GM10266 (cell line): ENCODE data around the gene DSTN.

Source experiments
- DNase-seq: peaks from one replicate; pipeline ENCODE4 v3.0.0; 2012; ENCODE audit errors: extremely low spot score
- TF ChIP-seq, protein P1 (sequence below): IDR thresholded peaks from 2 replicates; pipeline ENCODE4 v1.5.1; 2012; ENCODE audit warnings: mild to moderate bottlenecking, low read depth; ENCODE audit not compliant: control insufficient read depth, insufficient read depth; ENCODE audit errors: missing control alignments

Gene DSTN

DNA sequence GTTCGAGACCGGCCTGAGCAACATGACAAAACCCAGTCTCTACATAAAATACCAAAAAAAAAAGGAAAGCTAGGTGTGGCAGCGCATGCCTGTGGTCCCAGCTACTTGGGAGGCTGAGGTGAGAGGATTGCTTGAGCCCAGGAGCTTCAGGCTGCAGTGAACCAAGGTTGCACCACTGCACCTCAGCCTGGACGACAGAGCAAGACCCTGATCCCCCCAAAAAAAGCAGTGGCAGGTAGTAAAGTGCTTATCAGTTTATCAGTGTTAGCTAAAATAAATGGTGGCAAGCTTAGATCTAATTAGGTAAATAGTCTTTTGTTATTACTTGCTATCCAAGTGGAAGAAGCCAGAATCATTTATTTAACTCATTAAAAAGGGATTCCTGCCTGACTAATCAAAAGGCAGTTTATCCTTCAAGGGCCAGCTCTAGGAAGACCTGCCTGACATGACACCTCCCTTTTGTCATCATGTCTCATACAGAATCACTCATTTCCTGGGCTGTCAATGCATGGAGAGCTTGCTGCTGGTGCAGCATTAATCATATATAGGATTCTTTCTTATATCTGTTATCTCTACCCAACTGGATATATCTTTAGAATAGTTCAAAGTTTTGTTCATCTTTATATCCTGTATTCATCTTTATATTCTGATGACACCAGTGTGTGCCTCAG, 9.6 kb downstream of the DSTN start:
- no peak for DNase-seq
- TF ChIP-seq, protein P1, sequence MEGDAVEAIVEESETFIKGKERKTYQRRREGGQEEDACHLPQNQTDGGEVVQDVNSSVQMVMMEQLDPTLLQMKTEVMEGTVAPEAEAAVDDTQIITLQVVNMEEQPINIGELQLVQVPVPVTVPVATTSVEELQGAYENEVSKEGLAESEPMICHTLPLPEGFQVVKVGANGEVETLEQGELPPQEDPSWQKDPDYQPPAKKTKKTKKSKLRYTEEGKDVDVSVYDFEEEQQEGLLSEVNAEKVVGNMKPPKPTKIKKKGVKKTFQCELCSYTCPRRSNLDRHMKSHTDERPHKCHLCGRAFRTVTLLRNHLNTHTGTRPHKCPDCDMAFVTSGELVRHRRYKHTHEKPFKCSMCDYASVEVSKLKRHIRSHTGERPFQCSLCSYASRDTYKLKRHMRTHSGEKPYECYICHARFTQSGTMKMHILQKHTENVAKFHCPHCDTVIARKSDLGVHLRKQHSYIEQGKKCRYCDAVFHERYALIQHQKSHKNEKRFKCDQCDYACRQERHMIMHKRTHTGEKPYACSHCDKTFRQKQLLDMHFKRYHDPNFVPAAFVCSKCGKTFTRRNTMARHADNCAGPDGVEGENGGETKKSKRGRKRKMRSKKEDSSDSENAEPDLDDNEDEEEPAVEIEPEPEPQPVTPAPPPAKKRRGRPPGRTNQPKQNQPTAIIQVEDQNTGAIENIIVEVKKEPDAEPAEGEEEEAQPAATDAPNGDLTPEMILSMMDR: no peak

DNA sequence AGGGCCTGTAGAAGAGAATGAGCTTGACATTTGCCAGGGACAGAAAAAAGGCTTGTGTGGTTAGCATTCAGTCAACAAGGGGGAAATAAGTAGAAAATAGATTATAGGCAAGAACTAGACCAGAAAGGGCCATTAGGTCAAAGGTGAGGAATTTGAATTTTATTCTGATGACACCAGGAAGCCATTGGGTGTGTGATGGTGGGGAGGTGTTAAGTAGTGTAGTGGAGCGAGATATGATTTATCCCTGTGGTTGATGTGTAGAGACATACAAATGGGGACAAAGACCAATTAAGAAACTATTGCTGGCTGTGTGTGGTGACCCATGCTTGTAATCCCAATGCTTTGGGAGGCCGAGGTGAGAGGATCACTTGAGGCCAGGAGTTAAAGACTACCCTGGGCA, 11.0 kb downstream of the DSTN start:
- no peak for DNase-seq
- TF ChIP-seq, protein P1: no peak

DNA sequence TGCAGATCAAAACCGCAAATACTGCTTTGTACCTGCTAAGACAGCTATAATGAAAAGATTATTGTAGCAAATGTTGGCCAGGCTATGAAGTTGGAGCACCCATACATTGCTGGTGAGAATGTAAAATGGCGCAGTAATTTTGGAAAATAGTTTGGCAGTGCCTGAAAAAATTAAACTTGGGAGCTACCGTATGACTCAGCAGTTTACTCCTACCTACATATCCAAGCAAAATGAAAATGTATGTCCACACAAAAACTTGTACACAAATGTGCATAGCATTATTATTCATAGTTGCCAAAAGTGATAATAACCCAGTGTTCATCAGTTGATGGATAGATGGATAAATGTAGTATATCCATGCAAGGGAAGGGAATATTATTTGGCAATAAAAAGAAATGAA, 13.3 kb downstream of the DSTN start:
- TF ChIP-seq, protein P1: no peak

DNA sequence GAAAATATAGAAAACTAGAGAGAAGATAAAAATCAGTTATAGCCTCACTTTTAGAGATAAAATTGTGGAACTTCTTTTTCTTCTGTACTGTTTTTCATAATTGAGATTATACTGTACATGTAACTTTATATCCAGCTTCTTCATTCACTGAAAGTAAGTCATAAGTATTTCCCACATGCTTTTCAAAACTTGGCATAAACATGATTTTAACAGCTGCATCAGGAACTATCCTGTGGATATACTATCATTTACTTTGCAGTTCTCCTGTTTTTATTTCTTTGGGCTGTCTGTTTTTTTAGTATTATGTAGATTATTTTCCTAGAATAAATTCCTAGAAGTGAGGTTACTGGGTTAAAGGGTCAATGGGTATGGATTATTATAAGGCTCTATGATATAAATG, 14.8 kb downstream of the DSTN start:
- no peak for DNase-seq
- TF ChIP-seq, protein P1: no peak

More for the DNA sequence above, 13.3 kb downstream of the DSTN start:
- no peak for DNase-seq

DNA sequence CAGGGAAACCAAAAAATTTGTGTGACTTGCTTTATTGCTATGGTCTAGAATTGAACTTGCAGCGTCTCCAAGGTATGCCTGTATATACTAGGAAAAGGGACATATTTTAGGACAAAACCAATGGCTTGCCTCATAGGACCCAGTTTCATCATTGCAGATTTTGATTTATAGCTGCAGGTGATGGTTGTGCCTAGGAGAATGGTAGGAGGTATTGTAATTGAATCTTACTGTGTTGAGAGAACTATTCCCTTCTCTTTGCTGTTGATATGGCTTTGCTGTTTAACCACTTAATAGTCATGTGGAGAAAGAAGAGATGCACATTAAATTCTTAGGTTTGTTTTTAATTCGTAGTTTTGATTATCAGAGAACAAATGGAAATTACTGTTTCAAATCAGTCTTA, 16.4 kb downstream of the DSTN start:
- DNase-seq: no peak
- TF ChIP-seq, protein P1: no peak

DNA sequence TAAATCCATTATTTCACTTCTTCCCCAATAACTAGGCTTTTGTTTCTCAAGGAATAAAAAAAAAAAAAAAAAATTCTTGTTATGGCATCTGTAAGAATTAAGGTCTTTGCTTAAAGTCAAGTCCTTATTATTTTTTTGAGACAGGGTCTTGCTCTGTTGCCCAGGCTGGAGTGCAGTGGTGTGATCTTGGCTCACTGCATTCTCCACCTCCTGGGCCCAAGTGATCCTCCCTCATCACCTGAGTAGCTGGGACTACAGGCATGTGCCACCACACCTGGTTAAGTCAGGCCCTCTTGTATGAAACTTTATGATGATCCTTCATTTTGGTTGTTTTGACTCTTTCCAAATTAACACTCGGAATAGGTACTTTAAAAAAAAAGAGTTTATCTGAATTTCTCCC, 17.3 kb downstream of the DSTN start:
- no peak for DNase-seq
- TF ChIP-seq, protein P1: no peak

DNA sequence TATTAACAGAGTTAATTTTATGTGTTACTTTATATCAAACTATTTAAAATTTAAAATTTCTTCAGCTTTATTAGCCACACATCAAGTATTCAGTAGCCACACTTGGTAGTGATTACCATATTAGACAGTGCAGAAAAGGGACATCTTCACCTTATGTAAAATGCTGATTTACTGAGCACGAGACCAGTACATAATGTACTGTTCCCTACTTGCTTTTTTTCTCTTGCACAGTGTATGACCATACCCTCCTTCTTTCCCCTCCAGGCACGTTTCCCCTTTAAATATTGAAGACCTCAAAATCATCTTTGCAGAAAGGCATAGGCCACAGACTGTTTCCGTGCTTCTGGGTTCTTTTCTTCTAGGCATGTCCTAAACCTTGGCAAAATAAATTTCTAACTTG, 17.9 kb downstream of the DSTN start:
- no peak for DNase-seq
- TF ChIP-seq, protein P1: no peak
